Panc1 (cell line): Measurements from ENCODE around the gene COTL1. TPM values are rescaled to one million over a fixed set of nuclear protein-coding genes. Genes with fewer than 3 reads are reported as not detected.

Source experiments
- ATAC-seq: fragments of 200-7000 bp; cut with Tn5 transposase; 2 replicates; pipeline ENCODE4 v1.9.1; 2020; ENCODE audit warnings: mild to moderate bottlenecking, moderate library complexity
- BruUV-seq: library from RNA; stranded (reverse); fragments of 400-500 nt; replicated peaks from 2 replicates; lab custom pipeline; 2021; lab: Mats Ljungman, UMichigan
- CTCF ChIA-PET: fragments of 300-600 bp; sonication (Branson Sonifier 250); formaldehyde crosslinking; loops from one replicate; lab custom pipeline; 2022; ENCODE audit warnings: antibody characterized with exemption; lab: Charles Lee
- POLR2A ChIA-PET: fragments of 300-600 bp; sonication (Branson Sonifier 250); formaldehyde crosslinking; loops from one replicate; lab custom pipeline; 2022; ENCODE audit warnings: antibody characterized with exemption; lab: Charles Lee
- DNase-seq: peaks from one replicate; pipeline ENCODE4 v3.0.0-alpha.2; 2010; ENCODE audit warnings: low read depth, low spot score
- H3K27ac ChIP-seq: 2 replicates; pipeline ENCODE4 v1.5.1; 2011; ENCODE audit warnings: mild to moderate bottlenecking, low read length, inconsistent platforms
- H3K27me3 ChIP-seq: fragments of 200-500 bp; sonication (Bioruptor generic); 2 replicates; pipeline ENCODE4 v1.6.0; 2014; ENCODE audit warnings: low read length, inconsistent platforms; ENCODE audit not compliant: control insufficient read depth, insufficient read depth
- H3K36me3 ChIP-seq: fragments of 200-500 bp; sonication (Bioruptor generic); 2 replicates; pipeline ENCODE4 v1.5.1; 2014; ENCODE audit warnings: inconsistent platforms, mild to moderate bottlenecking, low read length, moderate library complexity; ENCODE audit not compliant: control insufficient read depth, insufficient read depth
- H3K4me1 ChIP-seq: 2 replicates; pipeline ENCODE4 v1.5.1; 2011; ENCODE audit warnings: inconsistent platforms, mild to moderate bottlenecking, low read length, moderate library complexity; ENCODE audit not compliant: control insufficient read depth, insufficient read depth
- H3K4me3 ChIP-seq, 2 experiments: 2 replicates each; pipeline ENCODE4 v1.5.1; 2011 to 2012; ENCODE audit warnings: low read depth in 2 of 2, low read length in 2 of 2, mild to moderate bottlenecking in 2 of 2, inconsistent platforms in 1 of 2, moderate library complexity in 1 of 2
- H3K9me3 ChIP-seq: fragments of 200-500 bp; sonication (Bioruptor generic); 2 replicates; pipeline ENCODE4 v1.5.1; 2014; ENCODE audit warnings: low read depth, mild to moderate bottlenecking, inconsistent platforms, low read length, moderate library complexity; ENCODE audit not compliant: control insufficient read depth, insufficient read depth
- CTCF ChIP-seq: fragments of 450-650 bp; IDR thresholded peaks from 2 replicates; pipeline ENCODE4 v1.5.1; 2017; ENCODE audit warnings: mild to moderate bottlenecking
- POLR2AphosphoS5 ChIP-seq: IDR thresholded peaks from 2 replicates; pipeline ENCODE4 v1.6.1; 2012; ENCODE audit warnings: mild to moderate bottlenecking, low read depth, low read length, moderate library complexity
- REST ChIP-seq, 2 experiments: IDR thresholded peaks; 2 replicates each; pipeline ENCODE4 v1.6.1; 2011 to 2012; ENCODE audit warnings: low read depth in 2 of 2, control low read depth in 1 of 2, low read length in 1 of 2, mild to moderate bottlenecking in 1 of 2, moderate library complexity in 1 of 2; ENCODE audit not compliant: insufficient read depth in 1 of 2
- SIN3A ChIP-seq: IDR thresholded peaks from 2 replicates; pipeline ENCODE4 v1.6.1; 2012; ENCODE audit warnings: low read depth, mild to moderate bottlenecking, low read length, moderate library complexity, borderline replicate concordance; ENCODE audit not compliant: insufficient read depth
- TCF7L2 ChIP-seq: IDR thresholded peaks from 2 replicates; pipeline ENCODE4 v1.6.1; 2011; ENCODE audit warnings: mild to moderate bottlenecking, low read depth, low read length, inconsistent platforms
- in situ Hi-C: cut with HindIII; loops from 2 replicates; pipeline ENCODE4 v1.10.0; 2016; ENCODE audit warnings: low sequenced_read_pairs, low pct_unique_long_range_greater_than_20kb
- intact Hi-C: fragments of 100-400 bp; cut with micrococcal nuclease; formaldehyde crosslinking; loops from one replicate; pipeline ENCODE4 v1.10.0; 2022; ENCODE audit not compliant: unreplicated experiment
- total RNA-seq: library from RNA; stranded (reverse); gene quantifications from one replicate; pipeline ENCODE4 v1.2.1, GENCODE V29; 2021; ENCODE audit not compliant: unreplicated experiment

COTL1 gene
- total RNA-seq, 1 experiment from 2014 or later = 302 TPM

GRCh38 chr16:84569382-84569987, 48.4 kb downstream of the COTL1 start:
- ATAC-seq = no peak
- no TSS peak for BruUV-seq
- H3K9me3 ChIP-seq = no peaks in the 10 kb centered on the region
- TF ChIP-seq POLR2AphosphoS5 (no peak), SIN3A (no peak), REST (IDR thresholded peaks at IDR 0.05; ENCODE audit: insufficient read depth in 1 of 2, low read depth in 2 of 2, low read length in 1 of 2) (no peak), CTCF (no peak), TCF7L2 (no peak)
- intact Hi-C loops = no loop called here
- H3K36me3 ChIP-seq = no peaks in the 10 kb centered on the region
- no peaks in the 10 kb centered on the region for H3K27me3 ChIP-seq
- H3K27ac ChIP-seq = no peak overlapping the region
- H3K4me3 ChIP-seq = no peak overlapping the region
- POLR2A ChIA-PET = no interaction called here
- no peak for DNase-seq
- CTCF ChIA-PET = interaction anchor here (1.1 kb wide), 1 partner anchor 22 kb away, joined by 4 read pairs; no protein-coding TSS in a partner anchor
- no peaks in the 10 kb centered on the region for H3K4me1 ChIP-seq
- in situ Hi-C loops = no loop called here

GRCh38 chr16:84568066-84568465, 49.8 kb downstream of the COTL1 start:
- no peak overlapping the region for H3K27ac ChIP-seq
- no peak overlapping the region for H3K4me3 ChIP-seq
- in situ Hi-C loops = no loop called here
- no peaks in the 10 kb centered on the region for H3K36me3 ChIP-seq
- ATAC-seq (no peak), DNase-seq (no peak)
- no TSS peak for BruUV-seq
- ChIA-PET POLR2A (no interaction called here), CTCF (no interaction called here)
- no peak for TF ChIP-seq SIN3A
- no peak for TF ChIP-seq REST (IDR thresholded peaks at IDR 0.05; ENCODE audit: insufficient read depth in 1 of 2, low read depth in 2 of 2, low read length in 1 of 2)
- TF ChIP-seq CTCF = no peak
- no peak for TF ChIP-seq TCF7L2
- no peak for TF ChIP-seq POLR2AphosphoS5
- no peaks in the 10 kb centered on the region for H3K4me1 ChIP-seq
- H3K9me3 ChIP-seq = no peaks in the 10 kb centered on the region
- intact Hi-C loops = no loop called here
- no peaks in the 10 kb centered on the region for H3K27me3 ChIP-seq
